Smooth muscle cell (in vitro differentiated cells): ENCODE measurements around the gene ILK. TPM values are rescaled to one million over a fixed set of nuclear protein-coding genes. Genes with fewer than 3 reads are reported as not detected.

Source experiments
- DNase-seq: peaks from one replicate; lab custom pipeline; 2025; ENCODE audit not compliant: unreplicated experiment; lab: John Stamatoyannopoulos, UW
- H2AFZ ChIP-seq: fragments of 200-600 bp; sonication (generic); 2 replicates; pipeline ENCODE4 v1.6.0; 2016; ENCODE audit warnings: antibody characterized with exemption, low read depth, mild to moderate bottlenecking
- H3F3A ChIP-seq: fragments of 200-600 bp; sonication (generic); 2 replicates; pipeline ENCODE4 v1.6.0; 2017; ENCODE audit warnings: antibody characterized with exemption, low read depth
- H3K27ac ChIP-seq: fragments of 200-600 bp; sonication (generic); 2 replicates; pipeline ENCODE4 v1.5.1; 2016; ENCODE audit warnings: low read depth, mild to moderate bottlenecking
- H3K27me3 ChIP-seq: fragments of 200-600 bp; sonication (generic); 2 replicates; pipeline ENCODE4 v1.6.1; 2016; ENCODE audit warnings: low read depth, mild to moderate bottlenecking
- H3K36me3 ChIP-seq: fragments of 200-600 bp; sonication (generic); 2 replicates; pipeline ENCODE4 v1.5.1; 2016; ENCODE audit warnings: low read depth
- H3K4me1 ChIP-seq: fragments of 200-600 bp; sonication (generic); 2 replicates; pipeline ENCODE4 v1.5.1; 2016; ENCODE audit warnings: low read depth
- H3K4me2 ChIP-seq: fragments of 200-600 bp; sonication (generic); 2 replicates; pipeline ENCODE4 v1.6.0; 2016; ENCODE audit warnings: mild to moderate bottlenecking
- H3K4me3 ChIP-seq: fragments of 200-600 bp; sonication (generic); 2 replicates; pipeline ENCODE4 v1.5.1; 2016; ENCODE audit warnings: mild to moderate bottlenecking
- H3K79me2 ChIP-seq: fragments of 200-600 bp; sonication (generic); 2 replicates; pipeline ENCODE4 v1.6.0; 2016; ENCODE audit warnings: low read depth, mild to moderate bottlenecking
- H3K9ac ChIP-seq: fragments of 200-600 bp; sonication (generic); 2 replicates; pipeline ENCODE4 v1.6.0; 2016; ENCODE audit warnings: low read depth
- H3K9me3 ChIP-seq: fragments of 200-600 bp; sonication (generic); replicated peaks from 2 replicates; pipeline ENCODE4 v1.5.1; 2016; ENCODE audit warnings: low read depth
- H4K20me1 ChIP-seq: fragments of 200-600 bp; sonication (generic); 2 replicates; pipeline ENCODE4 v1.6.0; 2016; ENCODE audit warnings: low read depth
- CTCF ChIP-seq: fragments of 200-600 bp; sonication (generic); IDR thresholded peaks from 2 replicates; pipeline ENCODE4 v1.5.1; 2017; ENCODE audit warnings: borderline replicate concordance, mild to moderate bottlenecking, antibody characterized with exemption; ENCODE audit not compliant: insufficient read depth, poor library complexity, severe bottlenecking
- WGBS: methylation state at CpG from one replicate; pipeline ENCODE4 v1.1.7; 2016; ENCODE audit warnings: low lambda C conversion rate; 5-methylcytosine and 5-hydroxymethylcytosine counted together
- polyA plus RNA-seq: library from polyadenylated mRNA; unstranded; fragments of >200 nt; fragmentation: Nextera tagmentation; extraction: Ambion mirVana; gene quantifications from 2 replicates; pipeline ENCODE4 v1.2.1, GENCODE V29; 2016
- total RNA-seq: library from RNA; depleted of rRNA; stranded (reverse); fragments of >200 nt; gene quantifications from 2 replicates; pipeline ENCODE4 v1.2.3, GENCODE V29; 2014

Gene ILK
- total and polyA plus RNA-seq, 2 experiments from 2014 or later, result 138 to 236 TPM

- 17% methylated on average over 38 of the region's 39 CpGs for WGBS
- no peak for TF ChIP-seq CTCF
- Histone ChIP-seq H3K4me3 (peak overlapping the region; percentile 67), H3K27me3 (no peaks in the 10 kb centered on the region), H4K20me1 (peaks cover 4% of the 10 kb centered on the region), H3K9me3 (no peaks in the 10 kb centered on the region), H3K4me1 (peaks cover 27% of the 10 kb centered on the region), H3K4me2 (peak overlapping the region; percentile 90), H2AFZ (no peak overlapping the region), H3F3A (peaks cover 50% of the 10 kb centered on the region), H3K36me3 (no peaks in the 10 kb centered on the region), H3K9ac (peak overlapping the region; percentile 90), H3K79me2 (peaks cover 45% of the 10 kb centered on the region), H3K27ac (peak overlapping the region; percentile 99)
- no peak for DNase-seq
These were observed 7.8 kb downstream of the ILK start for GRCh38 chr11:6611092-6611962.

- Histone ChIP-seq H2AFZ (no peak overlapping the region), H3F3A (peaks cover 46% of the 10 kb centered on the region), H3K4me2 (peak overlapping the region; percentile 90), H3K9me3 (no peaks in the 10 kb centered on the region), H3K79me2 (peaks cover 41% of the 10 kb centered on the region), H3K4me3 (peak overlapping the region; percentile 67), H3K27me3 (no peaks in the 10 kb centered on the region), H3K27ac (peak overlapping the region; percentile 99), H3K9ac (peak overlapping the region; percentile 90), H3K36me3 (no peaks in the 10 kb centered on the region), H3K4me1 (peaks cover 22% of the 10 kb centered on the region), H4K20me1 (peaks cover 4% of the 10 kb centered on the region)
- no peak for TF ChIP-seq CTCF
- 0% methylated on average over 10 of the region's 36 CpGs for WGBS
- DNase-seq, result no peak
These were observed 8.3 kb downstream of the ILK start for GRCh38 chr11:6611963-6612212.

GRCh38 chr11:6612213-6613041, 8.9 kb downstream of the ILK start, which contains the start of gene TAF10:
TAF10 (minus strand) TSS chr11:6612216; CDS start chr11:6612189, 27 bp downstream.
- H3K4me3 ChIP-seq, result peak within 1 kb of the TSS; percentile 67
- peak; percentile 32 for TF ChIP-seq CTCF
- no peaks in the 10 kb centered on the region for H3K9me3 ChIP-seq
- H3F3A ChIP-seq, result peaks cover 42% of the 10 kb centered on the region
- peak within 1 kb of the TSS; percentile 99 for H3K27ac ChIP-seq
- peaks cover under 1% of the 10 kb centered on the region for H4K20me1 ChIP-seq
- peaks cover 41% of the 10 kb centered on the region for H3K79me2 ChIP-seq
- peak within 1 kb of the TSS; percentile 90 for H3K9ac ChIP-seq
- H3K4me2 ChIP-seq, result peak within 1 kb of the TSS; percentile 96
- H3K4me1 ChIP-seq, result peaks cover 17% of the 10 kb centered on the region
- no peaks in the 10 kb centered on the region for H3K36me3 ChIP-seq
- peak within 1 kb of the TSS; percentile 49 for H2AFZ ChIP-seq
- H3K27me3 ChIP-seq, result no peaks in the 10 kb centered on the region
- DNase-seq, result peak; percentile 83
- 1% methylated on average over 51 of the region's 51 CpGs for WGBS
